Esophagus (tissue), 2 donors: ENCODE results near the gene C9orf153. TPM values are rescaled to one million over a fixed set of nuclear protein-coding genes. Genes with fewer than 3 reads are reported as not detected.

ENCODE experiments used
- H3K27ac ChIP-seq, 2 donors: one replicate each; pipeline ENCODE4 v1.5.1; 2013; ENCODE audit warnings: low read depth in 2 of 2, mild to moderate bottlenecking in 2 of 2, inconsistent platforms in 1 of 2, low read length in 1 of 2, moderate library complexity in 1 of 2
- H3K27me3 ChIP-seq, 2 donors: one replicate each; pipeline ENCODE4 v1.6.1; 2013; ENCODE audit warnings: low read length in 2 of 2, control low read depth in 1 of 2, mild to moderate bottlenecking in 1 of 2; ENCODE audit not compliant: insufficient read depth in 2 of 2, control insufficient read depth in 1 of 2
- H3K36me3 ChIP-seq, 2 donors: one replicate each; pipeline ENCODE4 v1.6.1; 2013; ENCODE audit warnings: low read length in 1 of 2; ENCODE audit not compliant: control insufficient read depth in 2 of 2, insufficient read depth in 2 of 2
- H3K4me1 ChIP-seq, 2 donors: one replicate each; pipeline ENCODE4 v1.6.1; 2013; ENCODE audit warnings: low read length in 1 of 2; ENCODE audit not compliant: control insufficient read depth in 2 of 2, insufficient read depth in 2 of 2
- H3K4me3 ChIP-seq, 2 donors: one replicate each; pipeline ENCODE4 v1.5.1; 2013; ENCODE audit warnings: low read length in 2 of 2, mild to moderate bottlenecking in 2 of 2, low read depth in 1 of 2, moderate library complexity in 1 of 2
- H3K9me3 ChIP-seq, 2 donors: one replicate each; pipeline ENCODE4 v1.6.1; 2013; ENCODE audit warnings: mild to moderate bottlenecking in 2 of 2, low read depth in 1 of 2, low read length in 1 of 2, moderate library complexity in 1 of 2; ENCODE audit not compliant: control insufficient read depth in 2 of 2, insufficient read depth in 1 of 2
- WGBS, 2 donors: extraction: QIAGEN DNeasy Blood & Tissue Kit; methylation state at CpG; one replicate each; pipeline ENCODE4 v1.1.7; 2013; 5-methylcytosine and 5-hydroxymethylcytosine counted together
- polyA plus RNA-seq, 2 donors: library from polyadenylated mRNA; stranded (reverse); fragments of 200-250 nt; gene quantifications; one replicate each; pipeline ENCODE4 v1.2.3, GENCODE V29; 2013
- donor health status: healthy with polysubstance abuse.
- donor health status: Bipolar disorder and iron deficiency.

Gene C9orf153
- polyA plus RNA-seq, 2 donors = 0.02 to 0.14 TPM

DNA sequence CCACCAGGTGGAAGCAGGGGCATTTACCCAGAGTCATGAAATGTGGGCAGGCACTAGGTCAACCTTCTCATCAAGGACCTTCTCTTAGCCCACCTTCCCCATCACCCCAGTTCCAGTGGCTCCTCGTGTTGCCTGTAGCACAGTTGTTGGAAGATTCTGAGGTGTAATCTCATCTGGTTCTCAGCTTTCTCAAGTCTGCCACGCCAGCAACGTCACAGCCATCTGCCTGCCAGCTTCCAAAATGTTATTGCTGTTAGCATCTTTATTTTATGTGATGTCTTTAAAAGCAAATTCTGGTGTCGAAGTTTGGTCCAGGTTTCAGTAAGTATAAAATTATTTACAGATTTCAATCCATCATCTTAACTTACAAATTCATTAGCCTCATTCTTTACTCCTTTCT, 10.7 kb downstream of the C9orf153 start:
- no peaks in the 10 kb centered on the region for H3K36me3 ChIP-seq
- 88% methylated on average over 4 of the region's 4 CpGs for WGBS, 2 donors
- H3K4me1 ChIP-seq = no peaks in the 10 kb centered on the region
- no peaks in the 10 kb centered on the region for H3K27me3 ChIP-seq
- no peaks in the 10 kb centered on the region for H3K9me3 ChIP-seq
- H3K27ac ChIP-seq = no peak overlapping the region
- H3K4me3 ChIP-seq = no peak overlapping the region

DNA sequence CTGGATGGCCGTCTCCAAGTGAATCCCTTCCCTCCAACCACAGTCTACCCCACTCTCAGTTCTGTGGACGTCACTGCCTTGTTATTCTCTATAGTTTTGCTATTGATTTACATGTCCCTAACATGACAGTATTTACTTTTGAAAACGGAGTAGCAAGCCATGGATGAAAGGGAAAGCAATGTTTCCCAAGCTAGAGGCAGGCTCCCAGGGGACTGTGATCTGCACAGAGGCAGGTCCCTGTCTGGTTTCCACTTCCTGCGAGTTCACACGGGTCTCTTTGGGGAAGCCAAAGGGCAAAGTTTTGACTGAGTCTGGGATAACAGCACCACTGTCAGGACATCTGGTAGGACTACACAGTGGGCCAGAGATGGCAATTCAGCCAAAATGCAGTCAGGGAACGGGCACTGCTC, 12.7 kb downstream of the C9orf153 start:
- Histone ChIP-seq H3K4me3 (no peak overlapping the region), H3K36me3 (no peaks in the 10 kb centered on the region), H3K4me1 (no peaks in the 10 kb centered on the region), H3K9me3 (no peaks in the 10 kb centered on the region), H3K27ac (no peak overlapping the region), H3K27me3 (no peaks in the 10 kb centered on the region)
- 43 to 49% methylated on average over 6 of the region's 6 CpGs for WGBS, 2 donors

DNA sequence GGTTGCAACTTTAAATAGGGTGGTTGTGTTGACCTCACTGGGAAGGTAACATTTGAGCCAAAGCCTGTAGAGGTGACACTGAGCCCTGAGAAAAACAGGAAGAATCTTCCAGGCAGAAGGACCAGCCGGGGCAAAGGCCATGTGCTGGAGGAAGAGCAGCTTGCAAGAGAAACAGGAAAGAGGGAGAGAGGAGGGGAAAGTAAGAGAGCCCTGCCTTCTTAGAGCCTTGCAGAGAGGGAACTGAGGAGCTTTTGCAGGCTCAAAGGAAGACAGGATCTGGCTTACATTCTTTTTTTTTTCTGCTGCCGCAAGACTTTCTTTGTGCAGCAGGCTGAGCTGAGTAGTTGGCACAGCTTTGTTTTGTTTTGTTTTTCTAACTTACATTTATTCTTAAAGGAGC, 17.4 kb downstream of the C9orf153 start:
- H3K36me3 ChIP-seq = no peaks in the 10 kb centered on the region
- H3K4me3 ChIP-seq = no peak overlapping the region
- no peaks in the 10 kb centered on the region for H3K4me1 ChIP-seq
- no peaks in the 10 kb centered on the region for H3K9me3 ChIP-seq
- no peaks in the 10 kb centered on the region for H3K27me3 ChIP-seq
- no peak overlapping the region for H3K27ac ChIP-seq
- 32 to 37% methylated on average over 2 of the region's 2 CpGs for WGBS, 2 donors

DNA sequence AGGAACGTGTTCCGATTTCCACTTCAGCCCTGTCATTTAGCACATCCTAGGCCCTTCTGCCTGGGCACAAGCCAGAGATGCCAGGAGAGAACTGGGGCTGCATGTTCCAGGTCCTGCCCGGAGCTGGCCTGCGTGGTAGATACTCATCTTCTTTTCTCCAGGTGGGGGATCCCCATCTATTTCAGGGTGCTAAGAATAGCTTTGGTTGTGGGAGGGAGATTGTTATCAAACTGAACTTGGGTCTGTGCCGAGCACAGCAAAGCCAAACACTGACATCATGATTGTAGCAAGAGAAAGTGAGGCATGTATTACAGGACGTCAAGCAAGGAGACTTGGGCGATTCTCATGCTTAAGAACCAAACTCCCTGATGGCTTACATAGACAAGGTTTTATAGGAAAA, 18.2 kb downstream of the C9orf153 start:
- Histone ChIP-seq H3K36me3 (no peaks in the 10 kb centered on the region), H3K4me3 (no peak overlapping the region), H3K27me3 (no peaks in the 10 kb centered on the region), H3K9me3 (no peaks in the 10 kb centered on the region), H3K27ac (no peak overlapping the region), H3K4me1 (no peaks in the 10 kb centered on the region)
- 76 to 77% methylated on average over 7 of the region's 7 CpGs for WGBS, 2 donors

DNA sequence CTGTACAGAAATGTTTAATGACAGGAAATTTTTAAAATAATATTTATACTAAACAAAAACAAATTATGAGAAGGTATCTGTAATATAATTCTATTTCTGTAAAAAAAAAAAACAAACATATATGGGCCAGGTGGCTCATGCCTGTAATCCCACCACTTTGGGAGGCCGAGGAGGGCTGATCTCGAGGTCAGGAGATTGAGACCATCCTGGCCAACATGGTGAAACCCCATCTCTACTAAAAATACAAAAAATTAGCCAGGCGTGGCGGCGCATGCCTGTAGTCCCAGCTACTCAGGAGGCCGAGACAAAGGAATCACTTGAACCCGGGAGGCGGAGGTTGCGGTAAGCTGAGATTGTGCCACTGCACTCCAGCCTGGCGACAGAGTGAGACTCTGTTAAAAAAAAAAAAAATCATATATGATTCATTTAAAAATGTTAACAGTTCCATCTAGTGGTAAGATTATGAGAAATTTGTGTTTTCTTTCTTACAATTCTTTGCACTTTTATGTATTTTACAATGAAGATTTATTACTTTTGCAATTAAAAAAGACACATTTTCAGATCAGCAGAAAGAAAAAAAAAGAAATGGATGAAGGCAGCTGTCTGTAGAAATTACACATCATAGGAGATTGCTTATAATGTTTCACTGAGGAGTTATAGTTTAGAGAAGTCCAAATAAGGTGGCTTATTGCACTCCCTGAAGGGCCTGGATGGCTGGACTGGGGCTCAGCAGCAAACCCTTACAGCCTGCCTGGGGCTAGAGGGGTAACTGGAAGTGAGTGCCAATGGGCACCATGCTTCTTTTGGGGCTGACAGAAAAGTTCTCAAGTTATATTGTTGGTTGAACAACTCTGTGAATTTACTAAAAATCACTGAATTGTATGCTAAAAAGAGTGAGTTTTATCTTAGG, 20.3 kb downstream of the C9orf153 start:
- no peaks in the 10 kb centered on the region for H3K36me3 ChIP-seq
- no peaks in the 10 kb centered on the region for H3K4me1 ChIP-seq
- H3K27me3 ChIP-seq = no peaks in the 10 kb centered on the region
- H3K9me3 ChIP-seq = no peaks in the 10 kb centered on the region
- no peak overlapping the region for H3K27ac ChIP-seq
- no peak overlapping the region for H3K4me3 ChIP-seq
- 66 to 72% methylated on average over 10 of the region's 10 CpGs for WGBS, 2 donors

DNA sequence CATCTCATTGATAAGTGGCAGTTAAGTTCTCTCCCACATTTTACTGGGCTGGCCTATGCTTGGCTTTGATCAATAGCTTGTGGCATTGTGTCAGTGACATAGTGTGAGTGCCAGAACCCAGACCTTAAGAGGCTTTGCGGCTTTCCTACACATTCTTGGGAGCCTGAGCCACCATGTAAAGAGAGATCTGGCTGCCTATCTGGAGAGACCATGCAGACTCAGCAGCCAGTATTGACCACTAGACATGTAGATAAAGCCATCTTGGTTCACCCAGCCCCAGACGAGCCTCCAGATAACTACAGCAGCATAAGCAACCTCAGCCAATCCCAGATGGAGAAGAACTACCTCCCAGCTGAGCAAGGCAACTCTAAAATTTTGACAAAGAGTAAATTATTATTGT, 28.6 kb downstream of the C9orf153 start:
- H3K27ac ChIP-seq = no peak overlapping the region
- no peak overlapping the region for H3K4me3 ChIP-seq
- no peaks in the 10 kb centered on the region for H3K4me1 ChIP-seq
- no peaks in the 10 kb centered on the region for H3K9me3 ChIP-seq
- WGBS, 2 donors = 76 to 81% methylated on average over 2 of the region's 2 CpGs
- H3K36me3 ChIP-seq = no peaks in the 10 kb centered on the region
- H3K27me3 ChIP-seq = no peaks in the 10 kb centered on the region

DNA sequence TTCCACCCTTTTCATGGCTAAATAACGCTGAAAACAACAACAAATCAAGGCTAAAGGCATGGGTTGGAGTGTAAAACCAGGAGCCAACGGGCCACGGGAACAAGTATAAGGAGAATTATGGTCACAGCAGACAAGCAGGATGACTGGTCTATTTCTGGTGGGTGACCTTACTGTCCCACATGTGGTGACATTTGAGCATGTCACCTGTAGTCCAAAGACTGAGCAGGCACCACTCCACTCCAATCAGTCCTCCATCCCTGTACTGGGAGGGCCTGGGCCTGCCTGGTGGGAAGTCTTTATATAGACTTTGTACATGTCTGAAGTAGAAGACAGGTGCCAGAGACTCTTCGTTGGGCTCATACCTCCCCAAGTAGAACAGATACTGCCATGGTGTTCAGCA, 36.8 kb downstream of the C9orf153 start:
- no peaks in the 10 kb centered on the region for H3K36me3 ChIP-seq
- no peaks in the 10 kb centered on the region for H3K4me1 ChIP-seq
- WGBS, 2 donors = 87 to 91% methylated on average over 4 of the region's 4 CpGs

DNA sequence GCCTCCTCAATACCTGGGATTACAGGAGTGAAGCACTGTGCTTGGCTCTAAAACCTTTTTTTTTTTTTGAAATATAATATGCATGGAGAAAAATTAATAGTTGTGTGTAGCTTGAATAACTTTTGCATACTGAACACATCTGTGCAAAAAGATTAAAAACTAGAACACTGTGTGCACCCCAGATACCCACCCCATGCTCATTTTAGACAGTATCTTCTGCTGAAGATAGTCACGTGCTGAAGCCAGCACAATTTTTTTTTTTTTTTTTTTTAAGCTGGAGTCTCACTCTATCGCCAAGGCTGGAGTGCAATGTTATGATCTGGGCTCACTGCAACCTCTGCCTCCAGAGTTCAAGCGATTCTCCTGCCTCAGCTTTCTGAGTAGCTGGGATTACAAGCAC, 39.9 kb downstream of the C9orf153 start:
- Histone ChIP-seq H3K4me3 (no peak overlapping the region), H3K9me3 (no peaks in the 10 kb centered on the region)
- WGBS, 2 donors = 82 to 85% methylated on average over 3 of the region's 3 CpGs

More for the DNA sequence above, 36.8 kb downstream of the C9orf153 start:
- Histone ChIP-seq H3K4me3 (no peak overlapping the region), H3K9me3 (no peaks in the 10 kb centered on the region), H3K27me3 (no peaks in the 10 kb centered on the region), H3K27ac (no peak overlapping the region)

DNA sequence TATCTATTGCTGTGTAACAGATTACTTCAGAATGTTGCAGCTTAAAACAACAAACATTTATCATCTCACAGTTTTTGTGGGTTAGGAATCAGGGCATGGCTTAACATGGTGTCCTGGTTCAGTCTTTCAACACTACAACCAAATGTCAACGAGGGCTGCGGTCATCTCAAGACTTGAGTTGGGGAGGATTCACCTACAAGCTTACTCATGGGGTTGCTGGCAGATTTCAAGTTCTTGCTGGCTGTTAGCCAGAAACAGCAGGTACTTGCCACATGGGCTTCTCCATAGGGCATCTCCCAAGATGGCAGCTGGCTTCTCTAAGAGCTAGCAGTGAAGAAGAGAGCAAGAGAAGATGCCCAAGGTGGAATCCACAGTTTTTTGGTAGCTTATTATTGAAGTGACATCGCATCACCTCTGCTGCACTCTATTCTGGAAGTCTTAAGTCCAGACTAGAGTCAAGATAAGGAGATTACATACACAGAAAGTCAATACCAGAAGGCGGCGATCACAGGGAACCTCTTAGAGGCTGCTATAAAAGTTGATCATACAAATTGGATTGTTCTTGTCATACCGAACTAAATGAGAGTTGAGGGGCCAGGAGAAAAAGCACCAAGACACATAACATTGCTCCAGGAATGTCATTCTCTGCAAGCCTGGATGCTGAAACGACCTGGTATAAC, 42.2 kb downstream of the C9orf153 start:
- 80 to 84% methylated on average over 7 of the region's 7 CpGs for WGBS, 2 donors
- H3K4me1 ChIP-seq = no peaks in the 10 kb centered on the region
- no peaks in the 10 kb centered on the region for H3K9me3 ChIP-seq
- H3K27ac ChIP-seq = no peak overlapping the region
- H3K27me3 ChIP-seq = no peaks in the 10 kb centered on the region
- H3K36me3 ChIP-seq = no peaks in the 10 kb centered on the region
- no peak overlapping the region for H3K4me3 ChIP-seq

More for the DNA sequence above, 39.9 kb downstream of the C9orf153 start:
- Histone ChIP-seq H3K27me3 (no peaks in the 10 kb centered on the region), H3K36me3 (no peaks in the 10 kb centered on the region), H3K4me1 (no peaks in the 10 kb centered on the region), H3K27ac (no peak overlapping the region)
